Esophagus muscularis mucosa (tissue), 4 donors: ENCODE results near the gene SCLT1. TPM values are rescaled to one million over a fixed set of nuclear protein-coding genes. Genes with fewer than 3 reads are reported as not detected.
A peak's percentile ranks its signal among the peaks of the same experiment; 100 is the strongest.

Source experiments
- DNase-seq: peaks from one replicate; pipeline ENCODE4 v3.0.0-alpha.2; 2017; ENCODE audit errors: extremely low spot score
- H3K27ac ChIP-seq, 4 donors: fragments of 200-600 bp; sonication (generic); replicated peaks in 1 of 4; 1 replicate in 3 of 4; 2 replicates in 1 of 4; pipeline ENCODE4 v1.5.1; 2016 to 2019; ENCODE audit warnings: mild to moderate bottlenecking in 1 of 4
- H3K27me3 ChIP-seq, 4 donors: fragments of 200-600 bp; sonication (generic); one replicate each; pipeline versions ENCODE4 v1.5.1 to v1.6.0; 2016 to 2019
- H3K36me3 ChIP-seq, 4 donors: fragments of 200-600 bp; sonication (generic); one replicate each; pipeline ENCODE4 v1.5.1; 2016 to 2019
- H3K4me1 ChIP-seq, 4 donors: fragments of 200-600 bp; sonication (generic); one replicate each; pipeline ENCODE4 v1.5.1; 2016 to 2019
- H3K4me3 ChIP-seq, 4 donors: fragments of 200-600 bp; sonication (generic); 1 replicate in 2 of 4; 2 replicates in 2 of 4; pipeline ENCODE4 v1.5.1; 2016 to 2019; ENCODE audit warnings: mild to moderate bottlenecking in 4 of 4, moderate library complexity in 1 of 4
- H3K9me3 ChIP-seq, 4 donors: fragments of 200-600 bp; sonication (generic); 1 replicate in 3 of 4; 2 replicates in 1 of 4; pipeline ENCODE4 v1.5.1; 2016 to 2019
- CTCF ChIP-seq, 3 experiments: fragments of 200-600 bp in 2 of 3; fragments of 450-650 bp in 1 of 3; sonication (generic) in 2 of 3; IDR thresholded peaks; one replicate each; pipeline ENCODE4 v1.5.1; 2017 to 2019; ENCODE audit warnings: antibody characterized with exemption in 3 of 3, mild to moderate bottlenecking in 2 of 3, moderate library complexity in 1 of 3
- EP300 ChIP-seq: sonication (generic); formaldehyde crosslinking; IDR thresholded peaks from one replicate; pipeline ENCODE4 v1.6.1; 2017; ENCODE audit warnings: antibody characterized with exemption
- POLR2A ChIP-seq: fragments of 450-650 bp; IDR thresholded peaks from one replicate; pipeline ENCODE4 v1.6.1; 2017; ENCODE audit warnings: antibody characterized with exemption, moderate library complexity, mild to moderate bottlenecking, low read depth
- POLR2AphosphoS5 ChIP-seq, 2 donors: sonication (generic); formaldehyde crosslinking; IDR thresholded peaks; one replicate each; pipeline ENCODE4 v1.6.1; 2017; ENCODE audit warnings: antibody characterized with exemption in 2 of 2
- WGBS: methylation state at CpG from one replicate; pipeline ENCODE4 v1.1.5; 2018; 5-methylcytosine and 5-hydroxymethylcytosine counted together
- intact Hi-C: fragments of 100-400 bp; cut with DNase I; formaldehyde crosslinking; loops from one replicate; pipeline ENCODE4 v1.15.1; 2023
- total RNA-seq, 4 donors: library from RNA; depleted of rRNA; stranded (reverse); fragments of >200 nt; gene quantifications; one replicate each; pipeline versions ENCODE4 v1.1.0 to v1.2.1, GENCODE V29; 2016

Gene SCLT1
- total RNA-seq, 4 donors from 2014 or later: 6.4 to 12.5 (median 9.7) TPM

GRCh38 chr4:128846063-128846462, 247.3 kb downstream of the SCLT1 start:
- DNase-seq: no peak
- intact Hi-C loops: no loop called here
- peaks cover 0 to 4% (median 0%) of the 10 kb centered on the region in 4 donors for H3K27me3 ChIP-seq
- H3K36me3 ChIP-seq: peaks cover 43 to 89% (median 75%) of the 10 kb centered on the region in 4 donors
- no peaks in the 10 kb centered on the region for H3K9me3 ChIP-seq
- WGBS: 86% methylated on average over 4 of the region's 4 CpGs
- no peak overlapping the region for H3K4me3 ChIP-seq
- H3K4me1 ChIP-seq: peaks cover 22 to 37% (median 26%) of the 10 kb centered on the region in 4 donors
- no peak overlapping the region for H3K27ac ChIP-seq
- TF ChIP-seq POLR2AphosphoS5 (IDR thresholded peaks at IDR 0.05) (no peak), EP300 (no peak), POLR2A (no peak), CTCF (IDR thresholded peaks at IDR 0.05) (no peak)

- 62% methylated on average over 4 of the region's 4 CpGs for WGBS
- TF ChIP-seq POLR2A (no peak), POLR2AphosphoS5 (IDR thresholded peaks at IDR 0.05) (peak in 1 of 2 donors; percentile 37)
- peak overlapping the region in 1 of 4 donors; percentile 34 for H3K27ac ChIP-seq
- intact Hi-C loops: no loop called here
- peaks cover 35 to 81% (median 64%) of the 10 kb centered on the region in 4 donors for H3K36me3 ChIP-seq
- H3K27me3 ChIP-seq: peaks cover 0 to 4% (median 0%) of the 10 kb centered on the region in 4 donors
- no peak overlapping the region for H3K4me3 ChIP-seq
- H3K9me3 ChIP-seq: no peaks in the 10 kb centered on the region
- DNase-seq: no peak
- peaks cover 22 to 46% (median 32%) of the 10 kb centered on the region in 4 donors for H3K4me1 ChIP-seq
Observed at GRCh38 chr4:128844931-128845330, 248.4 kb downstream of the SCLT1 start.

GRCh38 chr4:128841402-128841801, 251.9 kb downstream of the SCLT1 start:
- 100% methylated on average over 2 of the region's 2 CpGs for WGBS
- Histone ChIP-seq H3K36me3 (peaks cover 8 to 54% (median 31%) of the 10 kb centered on the region in 4 donors), H3K4me3 (no peak overlapping the region), H3K27ac (no peak overlapping the region), H3K4me1 (peaks cover 22 to 63% (median 52%) of the 10 kb centered on the region in 4 donors), H3K9me3 (no peaks in the 10 kb centered on the region), H3K27me3 (no peaks in the 10 kb centered on the region)
- intact Hi-C loops: no loop called here
- no peak for DNase-seq
- no peak for TF ChIP-seq EP300
- TF ChIP-seq POLR2AphosphoS5 (IDR thresholded peaks at IDR 0.05): no peak
- TF ChIP-seq CTCF (IDR thresholded peaks at IDR 0.05): no peak
- TF ChIP-seq POLR2A: no peak

GRCh38 chr4:128840711-128841318, 252.5 kb downstream of the SCLT1 start:
- no peak overlapping the region for H3K27ac ChIP-seq
- TF ChIP-seq POLR2A: no peak
- no peak for TF ChIP-seq POLR2AphosphoS5 (IDR thresholded peaks at IDR 0.05)
- no peak for TF ChIP-seq EP300
- TF ChIP-seq CTCF (IDR thresholded peaks at IDR 0.05): no peak
- WGBS: 78% methylated on average over 2 of the region's 2 CpGs
- peaks cover 2 to 48% (median 26%) of the 10 kb centered on the region in 4 donors for H3K36me3 ChIP-seq
- intact Hi-C loops: no loop called here
- H3K9me3 ChIP-seq: no peaks in the 10 kb centered on the region
- no peak for DNase-seq
- no peaks in the 10 kb centered on the region for H3K27me3 ChIP-seq
- H3K4me1 ChIP-seq: peaks cover 27 to 66% (median 54%) of the 10 kb centered on the region in 4 donors
- H3K4me3 ChIP-seq: no peak overlapping the region

GRCh38 chr4:128837679-128838078, 255.7 kb downstream of the SCLT1 start:
- Histone ChIP-seq H3K4me1 (peaks cover 17 to 60% (median 45%) of the 10 kb centered on the region in 4 donors), H3K27ac (no peak overlapping the region), H3K36me3 (peaks cover 6 to 37% (median 15%) of the 10 kb centered on the region in 4 donors), H3K4me3 (no peak overlapping the region), H3K27me3 (no peaks in the 10 kb centered on the region), H3K9me3 (no peaks in the 10 kb centered on the region)
- DNase-seq: no peak
- TF ChIP-seq EP300 (no peak), POLR2A (no peak), POLR2AphosphoS5 (IDR thresholded peaks at IDR 0.05) (no peak), CTCF (IDR thresholded peaks at IDR 0.05) (no peak)
- WGBS: 96% methylated on average over 3 of the region's 3 CpGs
- intact Hi-C loops: no loop called here
